ENCODE data around the gene ECSCR. TPM values are rescaled to one million over a fixed set of nuclear protein-coding genes. Genes with fewer than 3 reads are reported as not detected.
"Not testable (repeated sequence)": the region's sequence is repeated elsewhere in the genome, so short reads cannot be mapped to it uniquely, and the experiment has no call there.

The ECSCR gene, protein sequence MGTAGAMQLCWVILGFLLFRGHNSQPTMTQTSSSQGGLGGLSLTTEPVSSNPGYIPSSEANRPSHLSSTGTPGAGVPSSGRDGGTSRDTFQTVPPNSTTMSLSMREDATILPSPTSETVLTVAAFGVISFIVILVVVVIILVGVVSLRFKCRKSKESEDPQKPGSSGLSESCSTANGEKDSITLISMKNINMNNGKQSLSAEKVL
- 29.8 TPM for polyA plus RNA-seq (ENCODE audit: insufficient read length)

DNA sequence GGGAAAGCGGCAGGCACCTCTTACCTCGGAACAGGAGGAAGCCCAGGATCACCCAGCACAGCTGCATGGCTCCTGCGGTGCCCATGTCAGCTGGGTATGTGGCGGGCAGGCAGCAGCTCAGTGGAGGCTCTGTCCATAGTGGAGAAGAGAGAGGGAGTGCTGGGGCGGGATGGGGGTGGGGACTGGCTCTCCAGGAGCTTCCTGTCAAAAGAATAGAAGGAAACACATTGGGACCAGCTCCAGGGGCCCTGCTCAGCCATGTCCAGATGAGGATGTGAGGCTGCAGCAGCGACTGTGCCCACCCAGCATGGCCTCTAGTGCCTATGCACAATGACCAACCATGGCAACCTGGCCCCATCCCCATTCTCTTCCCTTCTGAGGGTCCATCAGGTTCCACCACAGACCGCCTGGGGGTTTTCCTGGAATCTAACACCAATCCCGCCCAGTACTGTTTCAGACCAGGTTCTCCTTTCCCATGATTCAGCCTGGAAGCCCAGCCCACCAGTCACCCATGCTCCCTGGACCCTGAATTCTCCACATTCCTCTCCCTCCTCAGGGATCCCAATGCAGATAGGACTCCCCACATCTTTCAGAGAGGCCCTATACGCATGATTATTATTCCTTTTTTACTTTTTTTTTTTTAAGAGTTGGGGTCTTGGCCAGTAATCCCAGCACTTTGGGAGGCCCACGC is at the start of gene ECSCR:
TSS of gene ECSCR (minus strand) at position 158 of the 691 bp plus-strand sequence. CDS start at position 85, 73 bp downstream.
- DNase-seq (ENCODE audit: low read depth): no peak

DNA sequence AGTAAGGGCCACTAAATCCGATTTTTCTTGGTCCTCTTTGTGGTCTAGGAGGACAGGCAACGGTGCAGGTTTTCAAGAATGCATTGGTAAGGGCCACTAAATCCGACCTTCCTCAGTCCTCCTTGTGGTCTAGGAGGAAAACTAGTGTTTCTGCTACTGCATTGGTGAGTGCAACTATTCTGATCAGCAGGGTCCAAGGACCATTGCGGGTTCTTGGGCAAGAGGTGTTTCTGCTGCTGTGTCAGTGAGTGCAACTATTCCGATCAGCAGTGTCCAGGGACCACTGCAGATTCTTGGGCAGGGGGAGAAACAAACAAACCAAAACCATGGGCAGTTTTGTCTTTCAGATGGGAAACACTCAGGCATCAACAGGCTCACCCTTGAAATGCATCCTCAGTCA is 42.2 kb upstream of the ECSCR start:
- DNase-seq (ENCODE audit: low read depth): not testable (repeated sequence)

DNA sequence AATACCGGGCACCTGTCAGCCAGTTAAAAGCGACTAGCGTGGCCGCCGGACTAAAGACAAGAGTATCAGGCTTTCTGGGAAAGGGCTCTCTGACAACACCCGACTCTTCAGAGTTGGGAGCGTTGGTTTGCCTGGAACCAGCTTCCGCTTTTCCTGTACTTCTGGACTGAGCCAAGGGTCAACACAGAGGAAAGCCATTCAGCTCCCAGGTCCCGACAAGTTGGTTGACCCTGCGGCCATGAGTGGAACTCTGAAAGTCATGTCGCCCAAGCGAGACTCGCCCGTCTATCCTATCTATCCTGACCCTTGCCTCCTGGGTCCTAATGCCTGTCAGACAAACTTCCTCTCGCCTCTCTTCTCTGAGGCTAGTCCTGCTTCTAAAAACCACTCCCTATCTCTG is 41.3 kb upstream of the ECSCR start:
- not testable (repeated sequence) for DNase-seq (ENCODE audit: low read depth)

DNA sequence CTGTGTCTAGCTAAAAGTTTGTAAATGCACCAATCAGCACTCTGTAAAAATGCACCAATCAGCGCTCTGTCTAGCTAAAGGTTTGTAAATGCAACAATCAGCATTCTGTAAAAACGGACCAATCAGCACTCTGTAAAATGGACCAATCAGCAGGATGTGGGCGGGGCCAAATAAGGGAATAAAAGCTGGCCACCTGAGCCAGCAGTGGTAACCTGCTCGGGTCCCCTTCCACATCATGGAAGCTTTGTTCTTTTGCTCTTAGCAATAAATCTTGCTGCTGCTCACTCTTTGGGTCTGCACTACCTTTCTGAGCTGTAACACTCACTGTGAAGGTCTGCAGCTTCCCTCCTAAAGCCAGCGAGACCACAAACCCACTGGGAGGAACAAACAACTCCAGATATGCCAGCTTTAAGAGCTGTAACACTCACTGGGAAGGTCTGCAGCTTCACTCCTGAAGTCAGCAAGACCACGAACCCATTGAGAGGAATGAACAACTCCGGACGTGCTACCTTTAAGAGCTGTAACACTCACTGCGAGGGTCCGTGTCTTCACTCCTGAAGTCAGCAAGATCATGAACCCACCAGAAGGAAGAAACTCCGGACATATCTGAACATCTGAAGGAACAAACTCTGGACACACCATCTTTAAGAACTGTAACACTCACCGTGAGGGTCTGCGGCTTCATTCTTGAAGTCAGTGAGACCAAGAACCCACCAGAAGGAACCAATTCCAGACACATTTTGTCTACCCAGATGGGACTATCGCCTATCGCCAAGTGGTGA is 40.7 kb upstream of the ECSCR start:
- not testable (repeated sequence) for DNase-seq (ENCODE audit: low read depth)

DNA sequence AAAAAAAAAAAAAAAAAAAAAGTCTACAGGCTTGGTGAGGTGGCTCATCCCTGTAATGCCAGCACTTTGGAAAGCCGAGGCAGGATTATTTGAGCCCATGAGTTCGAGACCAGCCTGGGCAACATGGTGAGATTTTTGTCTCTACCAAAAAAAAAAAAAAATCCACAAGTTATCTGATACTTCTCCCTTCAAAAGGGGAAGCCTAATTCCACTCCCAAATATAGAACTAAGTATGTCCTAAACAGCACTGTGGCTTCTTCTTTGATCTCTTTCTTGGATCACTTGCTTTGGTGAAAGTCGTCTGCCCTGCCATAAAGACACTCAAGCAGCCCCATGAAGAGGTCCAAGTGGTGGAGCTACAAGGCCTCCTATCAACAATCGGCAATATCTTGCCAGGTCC is 38.8 kb upstream of the ECSCR start:
- DNase-seq (ENCODE audit: low read depth): no peak

DNA sequence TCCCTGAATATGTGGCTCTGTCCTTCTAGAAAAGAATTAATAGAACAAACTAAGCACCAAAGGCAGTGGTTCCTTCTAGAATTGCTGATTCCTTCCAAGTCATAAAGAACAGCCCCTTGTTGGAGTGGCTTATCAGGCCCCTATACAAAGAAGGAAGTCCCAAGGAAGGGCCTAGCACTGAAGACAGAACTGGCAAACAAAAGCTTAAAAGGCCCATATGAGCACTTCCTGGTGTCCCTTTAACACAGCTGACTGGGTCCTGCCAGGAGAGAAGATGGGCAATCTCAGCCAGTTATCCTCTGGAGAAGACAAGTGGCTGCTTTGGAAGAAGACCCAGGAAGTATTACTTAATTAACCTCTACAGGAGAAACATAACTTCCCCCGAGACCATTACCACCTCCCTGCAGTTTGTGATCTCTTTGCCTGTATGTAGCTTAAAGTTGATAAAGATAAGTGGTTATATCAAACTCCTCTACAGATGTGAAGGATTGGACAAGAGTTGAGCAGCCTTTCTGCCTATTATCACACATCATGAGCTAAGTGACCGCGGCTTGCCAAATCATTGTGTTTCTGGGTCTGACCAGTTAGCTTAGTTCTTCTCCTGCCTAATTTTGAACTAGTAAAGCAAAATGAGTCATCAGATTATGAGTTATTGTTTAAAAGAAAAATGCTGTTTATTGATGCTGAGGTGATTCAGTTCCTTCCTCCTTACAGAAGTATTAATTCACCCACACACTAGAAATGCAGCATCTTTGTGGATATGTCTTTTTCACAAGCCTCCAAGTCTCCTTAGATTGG is 33.3 kb upstream of the ECSCR start:
- no peak for DNase-seq (ENCODE audit: low read depth)

DNA sequence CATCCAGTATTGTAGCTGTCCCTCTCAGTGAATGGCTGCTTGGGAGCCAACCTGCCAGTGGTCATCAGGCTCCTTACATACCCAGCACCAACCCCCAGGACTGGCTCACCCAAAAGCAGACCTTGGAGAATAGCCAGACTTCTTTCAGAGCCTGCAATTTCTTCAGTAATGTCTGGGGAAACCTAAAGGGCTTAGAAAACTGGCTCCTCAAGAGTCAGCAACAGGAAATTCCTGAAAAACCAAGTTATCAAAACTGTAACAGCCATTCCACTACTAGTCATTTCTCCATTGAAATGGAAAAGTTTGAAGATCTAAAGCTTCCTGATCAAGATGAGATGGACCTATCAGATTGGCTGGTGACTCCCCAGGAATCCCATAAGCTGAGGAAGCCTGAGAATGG is 32.3 kb upstream of the ECSCR start:
- DNase-seq (ENCODE audit: low read depth): no peak

DNA sequence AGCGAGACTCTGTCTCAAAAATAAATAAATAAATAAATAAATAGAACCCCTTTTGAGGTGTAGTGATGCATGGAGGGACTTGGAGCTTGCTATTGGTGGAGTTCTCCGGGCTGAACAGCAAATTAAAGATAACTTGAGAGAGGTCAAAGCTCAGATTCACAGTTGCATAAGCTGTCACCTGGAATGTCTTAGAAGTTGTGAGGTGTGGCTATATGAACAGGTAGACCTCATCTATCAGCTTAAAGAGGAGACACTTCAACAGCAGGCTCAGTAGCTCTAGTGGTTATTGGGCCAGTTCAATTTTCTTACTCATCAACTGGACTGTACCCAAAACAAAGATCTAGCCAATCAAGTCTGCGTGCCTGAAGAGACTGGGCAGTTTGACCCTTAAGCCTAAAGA is 31.7 kb upstream of the ECSCR start:
- no peak for DNase-seq (ENCODE audit: low read depth)

DNA sequence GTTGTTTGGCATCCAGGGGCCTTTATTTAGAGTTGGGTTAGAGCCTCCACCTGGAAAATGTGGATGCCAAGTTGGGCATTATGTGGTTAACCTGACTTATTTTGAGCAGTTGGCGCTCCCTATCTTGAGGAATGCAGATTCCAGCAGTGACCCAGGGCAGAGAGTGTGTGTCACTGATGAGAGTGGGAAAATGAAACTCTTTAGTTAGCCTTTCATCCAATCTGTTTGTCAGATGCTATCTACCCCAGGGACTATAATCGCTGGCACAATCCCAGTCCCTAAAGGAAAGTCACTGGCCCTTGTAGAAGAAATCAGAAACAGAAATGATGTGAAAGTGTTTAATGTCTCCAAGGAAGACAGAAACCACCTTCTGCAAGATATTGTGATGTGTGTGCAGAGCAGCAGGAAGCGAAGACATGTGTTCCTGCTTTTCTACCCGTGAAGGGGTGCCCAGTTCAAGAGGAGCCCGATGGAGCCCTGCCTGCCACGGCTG is 30.2 kb upstream of the ECSCR start:
- DNase-seq (ENCODE audit: low read depth): no peak

DNA sequence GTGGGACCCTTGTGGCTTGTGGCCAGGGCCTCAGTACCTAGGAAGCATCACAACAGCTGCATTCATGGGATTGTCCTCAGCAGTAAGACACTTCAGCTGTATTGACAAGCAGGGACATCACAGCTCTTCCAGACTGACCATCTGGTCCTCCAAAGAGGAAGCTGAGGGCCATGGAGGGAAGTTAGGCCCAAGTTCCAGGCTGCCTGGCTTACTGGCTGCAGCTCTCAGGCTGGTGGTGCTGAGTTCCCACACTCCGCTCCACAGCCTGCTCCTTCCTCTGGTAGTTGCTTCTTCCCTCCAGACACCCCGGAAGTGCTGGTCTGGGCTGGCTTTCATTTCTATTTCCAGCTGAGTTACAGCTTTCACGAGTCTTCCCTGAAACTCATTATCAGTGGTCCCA is 25.7 kb upstream of the ECSCR start:
- no peak for DNase-seq (ENCODE audit: low read depth)

DNA sequence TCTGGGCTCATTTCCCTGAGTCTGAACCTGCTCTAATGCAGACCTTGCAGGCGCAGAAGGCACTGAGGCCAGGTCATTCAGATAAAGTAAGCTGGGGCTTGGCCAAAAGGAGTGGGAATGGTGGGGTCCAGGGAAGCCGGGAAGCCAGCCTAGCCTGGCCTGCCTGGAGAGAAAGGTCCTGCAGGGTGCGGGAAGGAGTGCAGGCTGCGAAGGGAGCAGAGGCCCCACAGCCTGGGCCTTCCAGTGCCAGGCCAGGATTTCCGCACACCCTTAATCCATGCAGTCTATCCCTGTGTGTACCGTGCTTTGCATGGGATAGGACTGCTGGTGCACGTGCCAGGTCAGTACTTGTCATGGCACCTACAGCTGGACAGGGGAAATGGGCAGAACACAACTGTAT is 23.7 kb upstream of the ECSCR start:
- DNase-seq (ENCODE audit: low read depth): no peak

DNA sequence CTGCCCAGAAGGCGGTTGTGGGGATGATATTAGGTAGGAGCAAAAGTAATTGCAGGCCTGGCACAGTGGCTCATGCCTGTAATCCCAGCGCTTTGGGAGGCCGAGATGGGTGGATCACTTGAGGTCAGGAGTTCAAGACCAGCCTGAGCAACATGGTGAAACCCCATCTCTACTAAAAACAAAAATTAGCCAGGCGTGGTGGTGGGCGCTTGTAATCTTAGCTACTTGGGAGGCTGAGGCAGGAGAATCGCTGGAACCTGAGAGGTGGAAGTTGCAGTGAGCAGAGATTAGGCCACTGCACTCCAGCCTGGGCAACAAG is 20.3 kb upstream of the ECSCR start:
- not testable (repeated sequence) for DNase-seq (ENCODE audit: low read depth)

DNA sequence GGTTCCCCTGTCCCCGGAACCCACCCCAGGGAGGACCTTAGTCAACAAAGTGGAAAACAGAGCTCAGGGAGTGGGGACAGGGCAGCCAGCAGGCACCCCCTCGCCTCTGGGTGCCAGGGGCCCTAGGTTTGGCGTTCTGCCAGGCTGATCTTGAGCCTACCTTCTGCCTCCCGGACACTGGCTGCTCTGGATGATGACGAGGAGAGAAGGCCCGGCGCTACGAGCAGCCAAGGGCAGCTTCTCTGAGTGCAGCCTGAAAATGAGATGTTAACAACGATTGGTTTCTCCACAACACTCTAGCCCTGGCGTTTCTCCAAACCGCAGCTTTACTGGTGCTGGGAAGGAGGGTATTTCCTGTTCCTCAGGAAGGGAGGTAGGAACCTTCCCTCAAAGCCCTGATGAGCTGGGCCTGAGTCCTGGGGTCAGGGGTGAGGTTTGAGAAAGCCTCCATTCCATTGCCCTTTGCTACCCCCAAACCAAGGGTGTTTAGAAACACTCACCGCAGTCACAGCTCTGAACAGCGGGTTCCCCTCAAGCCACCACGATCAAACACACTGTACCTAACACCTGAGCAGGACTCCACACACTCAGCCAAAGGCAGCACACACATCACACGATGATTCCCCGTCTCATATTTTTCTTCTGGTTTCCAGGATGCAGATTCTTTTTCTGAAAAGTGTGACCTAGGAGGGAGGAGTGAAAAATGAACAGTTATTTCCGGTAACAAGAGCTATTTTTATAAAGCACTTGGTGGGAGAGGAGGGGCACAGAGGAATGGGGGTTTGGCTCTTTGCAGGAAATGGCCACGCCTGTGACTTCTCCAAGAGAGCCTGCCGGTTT is 19.7 kb upstream of the ECSCR start, which contains the start of gene STING1:
TSS of gene STING1 (minus strand) at position 709 of the 840 bp plus-strand sequence. CDS start 1,054 bp downstream, outside the sequence.
- DNase-seq (ENCODE audit: low read depth): peak; percentile 52

DNA sequence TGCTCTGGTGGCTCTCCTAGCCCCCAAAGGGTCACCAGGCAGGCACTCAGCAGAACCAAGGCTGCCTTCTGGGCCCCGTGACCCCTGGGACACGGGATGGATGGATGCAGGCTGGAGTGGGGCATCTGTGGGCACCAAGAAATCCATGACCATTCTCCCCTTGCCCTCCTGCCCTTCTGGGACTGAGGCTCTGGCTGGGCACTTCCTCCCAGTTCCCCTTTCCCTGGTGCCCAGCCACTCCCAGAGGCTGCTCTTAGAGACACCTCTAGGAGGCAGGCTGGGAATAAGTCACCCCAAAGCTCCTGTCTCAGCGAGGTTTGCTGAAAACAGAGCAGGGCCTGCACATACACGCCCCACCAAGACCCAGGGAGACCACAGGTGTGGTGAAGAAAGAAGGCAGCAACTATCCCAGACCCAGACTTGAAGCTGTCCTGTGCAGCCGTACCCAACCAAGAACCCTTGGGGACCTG is 19.1 kb upstream of the ECSCR start:
- no peak for DNase-seq (ENCODE audit: low read depth)

DNA sequence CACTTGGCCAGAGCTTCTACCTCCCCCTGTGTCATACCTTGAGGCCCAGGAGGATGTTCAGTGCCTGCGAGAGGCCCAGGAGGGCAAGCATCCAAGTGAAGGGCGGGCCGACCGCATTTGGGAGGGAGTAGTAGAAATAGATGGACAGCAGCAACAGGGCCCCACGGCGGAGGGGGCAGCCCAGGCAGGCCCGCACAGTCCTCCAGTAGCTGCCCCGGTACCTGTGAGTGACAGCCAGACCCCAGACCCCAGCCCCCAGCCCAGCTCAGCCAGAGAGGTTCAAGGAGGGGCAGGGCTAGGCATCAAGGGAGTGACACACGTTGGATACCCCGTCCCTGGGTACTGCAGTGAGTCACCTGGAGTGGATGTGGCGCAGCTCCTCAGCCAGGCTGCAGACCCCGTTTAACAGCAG is 18.6 kb upstream of the ECSCR start:
- no peak for DNase-seq (ENCODE audit: low read depth)

DNA sequence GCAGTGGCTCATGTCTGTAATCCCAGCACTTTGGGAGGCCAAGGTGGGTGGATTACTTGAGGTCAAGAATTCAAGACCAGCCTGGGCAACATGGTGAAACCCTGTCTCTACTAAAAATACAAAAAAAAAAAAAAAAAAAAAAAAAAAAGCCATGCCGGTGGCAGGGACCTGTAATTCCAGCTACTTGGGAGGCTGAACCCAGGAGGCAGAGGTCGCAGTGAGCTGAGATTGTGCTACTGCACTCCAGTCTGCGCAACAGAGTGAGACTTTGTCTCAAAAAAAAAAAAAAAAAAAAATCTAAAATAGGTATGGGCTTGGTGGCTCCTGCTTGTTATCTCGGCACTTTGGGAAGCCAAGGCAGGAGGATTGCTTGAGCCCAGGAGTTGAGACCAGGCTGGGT is 17.2 kb upstream of the ECSCR start:
- not testable (repeated sequence) for DNase-seq (ENCODE audit: low read depth)

DNA sequence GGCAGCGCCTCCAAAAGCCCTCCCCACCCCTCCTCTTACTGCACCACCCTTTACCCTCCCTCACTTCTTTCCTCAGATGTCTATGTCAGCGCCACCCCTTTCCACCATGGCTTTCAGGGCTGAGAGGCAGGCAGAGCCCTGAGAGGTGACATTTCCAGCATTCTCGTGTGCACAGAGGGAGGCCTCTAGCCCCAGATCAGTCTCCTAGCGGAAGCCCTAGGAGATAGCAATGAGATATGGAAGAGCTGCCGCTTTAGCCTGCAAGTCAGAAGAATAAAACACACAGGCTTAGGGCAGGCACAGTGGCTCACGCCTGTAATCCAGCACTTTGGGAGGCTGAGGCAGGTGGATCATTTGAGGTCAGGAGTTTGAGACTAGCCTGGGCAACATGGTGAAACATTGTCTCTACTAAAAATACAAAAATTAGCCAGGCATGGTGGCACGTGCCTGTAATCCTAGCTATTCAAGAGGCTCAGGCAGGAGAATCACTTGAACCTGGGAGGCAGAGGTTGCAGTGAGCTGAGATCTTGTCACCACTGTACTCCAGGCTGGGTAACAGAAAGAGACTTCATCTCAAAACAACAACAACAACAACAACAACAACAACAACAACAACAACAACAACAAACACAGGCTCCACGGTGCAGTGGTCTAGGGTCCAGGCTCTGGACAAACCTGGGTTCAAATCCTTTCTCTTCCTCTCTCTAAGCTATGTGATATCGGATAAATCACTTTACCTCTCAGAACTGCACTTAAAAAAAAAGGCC is 16.3 kb upstream of the ECSCR start:
- DNase-seq (ENCODE audit: low read depth): not testable (repeated sequence)

DNA sequence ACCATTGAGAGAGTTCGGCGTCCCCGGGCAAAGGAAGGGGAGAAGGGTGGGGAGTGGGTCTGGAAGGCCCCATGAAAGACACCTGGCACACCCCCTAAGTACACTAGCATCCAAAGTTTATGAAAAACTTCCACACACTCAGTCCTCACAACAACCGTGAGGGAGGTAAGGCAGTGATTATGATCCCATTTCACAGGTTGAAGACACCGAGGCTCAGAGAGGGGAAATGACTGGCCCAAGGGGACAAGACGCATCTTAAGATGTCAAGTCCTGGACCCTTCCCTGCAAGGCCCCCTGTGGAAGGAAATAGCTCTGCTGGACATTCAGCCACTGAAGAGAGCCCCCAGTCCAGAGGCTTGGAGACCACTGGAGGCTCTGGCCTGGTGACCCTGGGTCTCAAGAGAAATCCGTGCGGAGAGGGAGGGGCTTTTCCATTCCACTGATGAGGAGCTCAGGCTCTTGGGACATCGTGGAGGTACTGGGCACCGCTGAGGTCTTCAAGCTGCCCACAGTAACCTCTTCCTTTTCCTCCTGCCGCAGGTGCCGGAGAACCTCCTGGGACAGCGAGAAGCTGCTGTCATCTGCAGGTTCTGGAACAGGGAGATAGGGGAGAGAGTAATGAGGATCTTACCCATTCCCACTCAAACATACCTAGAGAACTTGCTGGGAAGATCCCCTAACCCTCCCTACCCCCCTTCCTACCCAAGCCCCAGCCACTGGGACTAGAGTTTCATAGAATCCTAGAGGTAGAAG is 13.5 kb upstream of the ECSCR start:
- no peak for DNase-seq (ENCODE audit: low read depth)
